ENCODE measurements around the gene EDEM1.

DNA sequence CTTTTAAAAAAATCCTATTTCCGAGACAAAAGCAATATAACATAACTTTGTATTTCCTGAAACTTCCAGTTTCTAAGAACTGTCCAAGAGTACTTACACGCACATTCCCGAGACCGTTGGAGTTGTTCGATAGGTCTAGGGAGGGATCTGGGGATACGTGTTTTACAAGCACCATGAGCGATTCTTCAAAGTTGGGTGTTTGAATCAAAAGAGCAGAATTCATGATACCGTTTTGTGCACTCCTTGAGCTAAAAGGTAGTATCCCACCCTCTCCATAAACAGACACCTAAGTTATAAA lies 700 bp upstream of the EDEM1 start:
- TF ChIP-seq EZH2 (IDR thresholded peaks at IDR 0.05; ENCODE audit: insufficient read depth, poor library complexity, severe bottlenecking) (no peak), EZH2phosphoT487 (IDR thresholded peaks at IDR 0.05; ENCODE audit: insufficient read depth, low read depth) (no peak)
